Upper lobe of left lung (tissue), 6 donors: ENCODE results near the gene GPX5. TPM values are rescaled to one million over a fixed set of nuclear protein-coding genes. Genes with fewer than 3 reads are reported as not detected.

Experiments
- ATAC-seq, 2 donors: fragments of 200-7000 bp; cut with Tn5 transposase; one replicate each; pipeline ENCODE4 v1.9.1; 2022; ENCODE audit warnings: mild to moderate bottlenecking in 2 of 2, moderate library complexity in 2 of 2; ENCODE audit not compliant: low FRiP score in 2 of 2
- DNase-seq, 2 donors: peaks; one replicate each; pipeline ENCODE4 v3.0.0-alpha.2; 2019 to 2020
- H3K27ac ChIP-seq, 4 donors: fragments of 200-600 bp; sonication (generic); one replicate each; pipeline ENCODE4 v1.5.1; 2016 to 2019
- H3K27me3 ChIP-seq, 4 donors: fragments of 200-600 bp; sonication (generic); one replicate each; pipeline ENCODE4 v1.5.1; 2017 to 2019
- H3K36me3 ChIP-seq, 4 donors: fragments of 200-600 bp; sonication (generic); one replicate each; pipeline ENCODE4 v1.5.1; 2016 to 2019
- H3K4me1 ChIP-seq, 4 donors: fragments of 200-600 bp; sonication (generic); one replicate each; pipeline ENCODE4 v1.5.1; 2018 to 2019
- H3K4me3 ChIP-seq, 4 donors: fragments of 200-600 bp; sonication (generic); one replicate each; pipeline ENCODE4 v1.5.1; 2017 to 2019; ENCODE audit warnings: mild to moderate bottlenecking in 2 of 4, moderate library complexity in 1 of 4
- H3K9me3 ChIP-seq, 4 donors: fragments of 200-600 bp; sonication (generic); one replicate each; pipeline ENCODE4 v1.5.1; 2018 to 2019
- EP300 ChIP-seq, 4 donors: sonication (generic); formaldehyde crosslinking; IDR thresholded peaks; one replicate each; pipeline ENCODE4 v1.5.1; 2017; ENCODE audit warnings: antibody characterized with exemption in 4 of 4, control low read depth in 2 of 4
- POLR2A ChIP-seq, 4 donors: fragments of 450-650 bp; IDR thresholded peaks; one replicate each; pipeline ENCODE4 v1.5.1; 2016 to 2017; ENCODE audit warnings: antibody characterized with exemption in 4 of 4, mild to moderate bottlenecking in 2 of 4
- POLR2AphosphoS5 ChIP-seq, 2 donors: sonication (generic); formaldehyde crosslinking; IDR thresholded peaks; one replicate each; pipeline ENCODE4 v1.5.1; 2017; ENCODE audit warnings: antibody characterized with exemption in 2 of 2
- WGBS, 2 donors: methylation state at CpG; one replicate each; pipeline ENCODE4 v1.1.5; 2017 to 2018; 5-methylcytosine and 5-hydroxymethylcytosine counted together
- total RNA-seq, 6 donors: library from RNA; depleted of rRNA in 4 of 6; stranded (reverse); fragments of >200 nt in 4 of 6; gene quantifications; one replicate each; pipeline versions ENCODE4 v1.1.0 to v1.2.1, GENCODE V29; 2016 to 2021
- TF ChIP-seq, protein P1 (sequence below), 6 experiments: fragments of 450-650 bp in 4 of 6; fragments of 200-600 bp in 2 of 6; sonication (generic) in 2 of 6; IDR thresholded peaks; one replicate each; pipeline ENCODE4 v1.5.1; 2016 to 2019; ENCODE audit warnings: antibody characterized with exemption in 6 of 6
- donor health status: DM: no; HTN: no; CAD: no; lungs with moderate emphysema.
- donor health status: DM: no; HTN: yes; CAD: no; lungs with severe emphysema.

The GPX5 gene
- total RNA-seq, 6 donors from 2014 or later: not detected

GRCh38 chr6:28553986-28554881 is 28.6 kb downstream of the GPX5 start:
- WGBS, 2 donors: 26 to 30% methylated on average over 24 to 25 of the region's 25 CpGs
- no peak for DNase-seq
- no peaks in the 10 kb centered on the region for H3K27me3 ChIP-seq
- H3K27ac ChIP-seq: no peak overlapping the region
- no peak for ATAC-seq
- no peaks in the 10 kb centered on the region for H3K9me3 ChIP-seq
- no peaks in the 10 kb centered on the region for H3K36me3 ChIP-seq
- TF ChIP-seq POLR2AphosphoS5 (IDR thresholded peaks at IDR 0.05) (no peak), POLR2A (IDR thresholded peaks at IDR 0.05) (no peak), EP300 (IDR thresholded peaks at IDR 0.05) (no peak)
- TF ChIP-seq, protein P1, sequence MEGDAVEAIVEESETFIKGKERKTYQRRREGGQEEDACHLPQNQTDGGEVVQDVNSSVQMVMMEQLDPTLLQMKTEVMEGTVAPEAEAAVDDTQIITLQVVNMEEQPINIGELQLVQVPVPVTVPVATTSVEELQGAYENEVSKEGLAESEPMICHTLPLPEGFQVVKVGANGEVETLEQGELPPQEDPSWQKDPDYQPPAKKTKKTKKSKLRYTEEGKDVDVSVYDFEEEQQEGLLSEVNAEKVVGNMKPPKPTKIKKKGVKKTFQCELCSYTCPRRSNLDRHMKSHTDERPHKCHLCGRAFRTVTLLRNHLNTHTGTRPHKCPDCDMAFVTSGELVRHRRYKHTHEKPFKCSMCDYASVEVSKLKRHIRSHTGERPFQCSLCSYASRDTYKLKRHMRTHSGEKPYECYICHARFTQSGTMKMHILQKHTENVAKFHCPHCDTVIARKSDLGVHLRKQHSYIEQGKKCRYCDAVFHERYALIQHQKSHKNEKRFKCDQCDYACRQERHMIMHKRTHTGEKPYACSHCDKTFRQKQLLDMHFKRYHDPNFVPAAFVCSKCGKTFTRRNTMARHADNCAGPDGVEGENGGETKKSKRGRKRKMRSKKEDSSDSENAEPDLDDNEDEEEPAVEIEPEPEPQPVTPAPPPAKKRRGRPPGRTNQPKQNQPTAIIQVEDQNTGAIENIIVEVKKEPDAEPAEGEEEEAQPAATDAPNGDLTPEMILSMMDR (IDR thresholded peaks at IDR 0.05): no peak
- no peaks in the 10 kb centered on the region for H3K4me1 ChIP-seq
- H3K4me3 ChIP-seq: no peak overlapping the region

DNA sequence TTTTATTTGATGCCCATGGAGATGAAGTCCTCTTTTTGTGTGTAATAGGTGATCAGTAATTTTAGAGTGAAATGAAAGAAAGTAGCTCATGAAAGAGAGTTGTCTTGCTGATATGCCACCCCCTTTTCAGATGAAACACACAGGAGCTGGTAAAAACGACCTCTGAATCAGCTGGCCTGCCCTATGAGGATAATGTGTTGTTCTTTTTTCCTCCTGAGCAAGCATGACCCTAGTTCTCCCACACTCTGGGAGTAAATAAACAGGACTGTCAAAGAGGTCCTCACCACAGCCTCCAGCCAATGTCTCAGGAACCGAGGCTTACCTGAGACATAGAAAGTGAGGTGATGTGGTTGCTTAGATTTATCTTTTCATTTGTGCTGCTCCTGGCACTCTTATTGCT is 29.5 kb downstream of the GPX5 start:
- Histone ChIP-seq H3K4me1 (no peaks in the 10 kb centered on the region), H3K36me3 (no peaks in the 10 kb centered on the region), H3K9me3 (no peaks in the 10 kb centered on the region), H3K27me3 (no peaks in the 10 kb centered on the region), H3K27ac (no peak overlapping the region), H3K4me3 (no peak overlapping the region)
- ATAC-seq: no peak
- DNase-seq: no peak
- TF ChIP-seq EP300 (IDR thresholded peaks at IDR 0.05) (no peak), POLR2AphosphoS5 (IDR thresholded peaks at IDR 0.05) (no peak)
- TF ChIP-seq, protein P1 (IDR thresholded peaks at IDR 0.05): no peak
- 46 to 55% methylated on average over 2 of the region's 2 CpGs for WGBS, 2 donors

DNA sequence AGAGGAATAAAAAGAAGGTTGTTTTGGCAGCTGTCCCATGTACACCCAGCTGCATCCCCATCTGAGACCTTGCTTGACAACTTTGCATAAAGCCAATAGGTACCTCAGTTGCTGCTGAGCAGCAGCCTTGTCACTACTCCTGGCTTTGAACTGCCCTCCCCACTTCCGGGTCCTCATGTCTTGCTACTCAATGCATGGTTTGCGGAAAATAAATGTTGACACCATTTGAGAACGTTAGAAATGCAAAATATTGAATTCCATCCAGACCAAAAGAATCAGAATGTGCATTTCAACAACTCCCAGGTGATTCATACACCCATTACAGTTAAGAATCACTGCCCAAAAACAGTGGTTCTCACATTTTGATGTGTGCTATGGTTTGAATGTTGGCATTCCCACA is 32.9 kb downstream of the GPX5 start:
- Histone ChIP-seq H3K27ac (no peak overlapping the region), H3K4me1 (no peaks in the 10 kb centered on the region), H3K4me3 (no peak overlapping the region), H3K36me3 (no peaks in the 10 kb centered on the region), H3K9me3 (no peaks in the 10 kb centered on the region), H3K27me3 (no peaks in the 10 kb centered on the region)
- DNase-seq: no peak
- no peak for ATAC-seq
- 48 to 66% methylated on average over 3 of the region's 3 CpGs for WGBS, 2 donors
- TF ChIP-seq POLR2A (IDR thresholded peaks at IDR 0.05) (no peak), POLR2AphosphoS5 (IDR thresholded peaks at IDR 0.05) (no peak), EP300 (IDR thresholded peaks at IDR 0.05) (no peak)
- TF ChIP-seq, protein P1 (IDR thresholded peaks at IDR 0.05): no peak

DNA sequence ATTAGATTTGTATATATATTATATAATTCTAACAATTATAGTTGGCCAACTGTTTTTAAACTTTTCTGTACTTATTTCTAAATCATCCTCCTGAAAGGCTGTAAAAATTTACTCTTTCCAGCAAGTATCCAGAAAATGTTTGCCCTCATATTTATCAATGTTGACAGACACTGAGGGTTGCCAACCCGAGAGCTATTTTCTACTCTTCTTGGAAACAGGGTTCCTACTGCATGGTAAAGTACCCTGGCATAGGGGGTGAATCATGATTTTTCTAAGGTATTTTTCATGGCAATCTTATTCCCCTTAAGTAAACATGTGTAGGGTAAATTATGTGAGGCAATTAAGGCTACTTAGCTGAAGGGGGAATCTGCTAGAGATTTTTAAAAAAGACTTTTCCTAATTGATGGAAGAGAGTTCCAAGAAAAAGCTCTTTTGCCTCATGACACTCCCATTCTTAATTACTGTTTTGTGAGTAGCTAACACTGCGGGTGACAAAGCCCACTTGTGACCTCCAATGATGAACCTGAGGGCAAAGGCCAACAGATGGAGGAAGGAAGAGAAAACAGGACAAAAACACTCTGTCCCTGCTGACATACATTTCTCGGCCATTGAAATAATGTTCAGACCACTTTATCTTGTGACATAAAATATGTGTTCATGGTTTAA is 37.9 kb downstream of the GPX5 start:
- no peaks in the 10 kb centered on the region for H3K9me3 ChIP-seq
- 41 to 43% methylated on average over 3 of the region's 3 CpGs for WGBS, 2 donors
- no peak for TF ChIP-seq POLR2A (IDR thresholded peaks at IDR 0.05)
- no peak for TF ChIP-seq EP300 (IDR thresholded peaks at IDR 0.05)
- TF ChIP-seq, protein P1 (IDR thresholded peaks at IDR 0.05): no peak
- TF ChIP-seq POLR2AphosphoS5 (IDR thresholded peaks at IDR 0.05): no peak
- ATAC-seq (no peak), DNase-seq (no peak)
- no peaks in the 10 kb centered on the region for H3K4me1 ChIP-seq
- no peak overlapping the region for H3K4me3 ChIP-seq
- no peaks in the 10 kb centered on the region for H3K27me3 ChIP-seq
- H3K27ac ChIP-seq: no peak overlapping the region
- no peaks in the 10 kb centered on the region for H3K36me3 ChIP-seq
